GM18526 (cell line): ENCODE measurements around the gene RNFT2.

ENCODE experiments used
- POLR2A ChIP-seq: IDR thresholded peaks from 3 replicates; pipeline ENCODE4 v1.6.1; 2011; ENCODE audit not compliant: insufficient read length; ENCODE audit errors: extremely low read depth

Gene RNFT2, protein sequence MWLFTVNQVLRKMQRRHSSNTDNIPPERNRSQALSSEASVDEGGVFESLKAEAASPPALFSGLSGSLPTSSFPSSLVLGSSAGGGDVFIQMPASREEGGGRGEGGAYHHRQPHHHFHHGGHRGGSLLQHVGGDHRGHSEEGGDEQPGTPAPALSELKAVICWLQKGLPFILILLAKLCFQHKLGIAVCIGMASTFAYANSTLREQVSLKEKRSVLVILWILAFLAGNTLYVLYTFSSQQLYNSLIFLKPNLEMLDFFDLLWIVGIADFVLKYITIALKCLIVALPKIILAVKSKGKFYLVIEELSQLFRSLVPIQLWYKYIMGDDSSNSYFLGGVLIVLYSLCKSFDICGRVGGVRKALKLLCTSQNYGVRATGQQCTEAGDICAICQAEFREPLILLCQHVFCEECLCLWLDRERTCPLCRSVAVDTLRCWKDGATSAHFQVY

GRCh38 chr12:116737774-116738657 is at the start of gene RNFT2, which contains the start of gene SPRING1:
Gene RNFT2, plus strand, starts transcription at chr12:116738315. Its CDS starts 2,183 bp downstream, at chr12:116740498.
Gene SPRING1, minus strand, starts transcription at chr12:116738069. Its CDS starts 169 bp downstream, at chr12:116737900.
- peak; percentile 92 for TF ChIP-seq POLR2A

- TF ChIP-seq POLR2A, result no peak
Measured at GRCh38 chr12:116689521-116689920, 48.6 kb upstream of the RNFT2 start.

DNA sequence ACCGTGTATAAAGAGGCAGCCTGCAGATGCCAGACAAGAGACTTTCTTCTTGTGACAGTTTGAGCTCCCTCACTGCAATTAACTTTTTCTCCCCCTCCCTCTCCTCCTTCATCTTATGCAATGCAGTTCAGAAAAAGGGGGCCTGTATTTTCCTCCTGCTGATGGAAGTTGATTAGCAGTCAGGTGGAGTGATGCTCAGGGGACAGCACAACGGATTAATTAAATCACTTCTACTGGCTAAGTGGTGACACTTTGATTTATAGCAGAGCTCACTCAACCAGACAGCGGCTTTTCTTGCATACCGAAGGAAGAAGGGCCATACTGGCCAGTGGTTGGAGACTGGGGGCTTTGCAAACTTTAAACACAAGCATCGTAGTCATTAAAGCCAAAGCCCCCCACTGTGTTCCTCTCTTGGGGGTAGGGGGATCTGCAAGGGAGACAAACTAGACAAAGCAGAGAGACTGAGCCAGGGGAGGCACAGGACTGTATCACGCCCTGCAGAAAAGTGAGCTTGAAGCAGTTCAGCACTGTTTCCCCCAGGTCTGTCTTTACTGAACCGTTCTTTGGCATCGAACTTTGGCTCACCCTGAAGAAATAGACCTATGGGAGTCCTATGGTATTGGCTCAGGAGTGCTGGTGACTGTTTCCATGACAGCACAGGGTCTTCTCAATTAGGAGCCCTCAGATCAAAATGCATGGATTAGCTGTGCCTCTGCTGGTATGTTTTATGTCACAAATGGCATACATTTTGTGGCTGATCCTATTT is 48.0 kb upstream of the RNFT2 start:
- TF ChIP-seq POLR2A, result no peak

GRCh38 chr12:116691205-116691604 is 46.9 kb upstream of the RNFT2 start:
- TF ChIP-seq POLR2A, result no peak

DNA sequence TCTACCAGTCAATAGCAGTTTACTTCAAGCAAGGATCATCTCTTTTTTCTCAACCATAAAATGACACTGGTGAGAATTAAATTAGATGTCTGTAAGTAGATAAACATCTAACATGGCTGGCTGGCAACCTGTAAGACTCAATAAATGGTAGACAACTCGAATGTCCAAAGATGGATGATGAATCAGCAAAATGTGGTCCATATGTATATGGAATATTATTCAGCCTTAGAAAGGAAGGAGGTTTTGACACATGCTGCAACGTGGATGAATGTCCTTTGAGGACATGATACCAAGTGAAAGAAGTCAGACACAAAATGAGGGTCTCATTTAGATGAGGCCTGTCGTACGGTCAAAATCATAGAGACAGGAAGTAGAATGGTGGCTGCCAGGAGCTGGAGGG is 46.5 kb upstream of the RNFT2 start:
- TF ChIP-seq POLR2A, result no peak

DNA sequence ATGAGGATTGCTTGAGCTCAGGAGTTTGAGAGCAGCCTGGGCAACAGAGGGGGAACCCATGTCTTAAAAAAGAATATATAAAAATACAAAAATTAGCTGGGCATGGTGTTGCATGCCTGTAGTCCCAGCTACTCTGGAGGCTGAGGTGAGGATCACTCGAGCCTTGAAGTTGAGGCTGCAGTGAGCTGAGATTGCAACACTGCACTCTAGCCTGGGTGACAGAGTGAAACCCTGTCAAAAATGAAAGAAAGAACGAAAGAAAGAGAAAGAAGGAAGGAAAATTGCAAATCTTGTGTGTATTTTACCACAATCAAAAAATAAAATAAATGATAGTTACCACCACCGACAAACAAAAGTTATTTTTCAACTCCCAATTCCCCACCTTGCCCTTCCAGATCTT is 45.5 kb upstream of the RNFT2 start:
- TF ChIP-seq POLR2A, result no peak

DNA sequence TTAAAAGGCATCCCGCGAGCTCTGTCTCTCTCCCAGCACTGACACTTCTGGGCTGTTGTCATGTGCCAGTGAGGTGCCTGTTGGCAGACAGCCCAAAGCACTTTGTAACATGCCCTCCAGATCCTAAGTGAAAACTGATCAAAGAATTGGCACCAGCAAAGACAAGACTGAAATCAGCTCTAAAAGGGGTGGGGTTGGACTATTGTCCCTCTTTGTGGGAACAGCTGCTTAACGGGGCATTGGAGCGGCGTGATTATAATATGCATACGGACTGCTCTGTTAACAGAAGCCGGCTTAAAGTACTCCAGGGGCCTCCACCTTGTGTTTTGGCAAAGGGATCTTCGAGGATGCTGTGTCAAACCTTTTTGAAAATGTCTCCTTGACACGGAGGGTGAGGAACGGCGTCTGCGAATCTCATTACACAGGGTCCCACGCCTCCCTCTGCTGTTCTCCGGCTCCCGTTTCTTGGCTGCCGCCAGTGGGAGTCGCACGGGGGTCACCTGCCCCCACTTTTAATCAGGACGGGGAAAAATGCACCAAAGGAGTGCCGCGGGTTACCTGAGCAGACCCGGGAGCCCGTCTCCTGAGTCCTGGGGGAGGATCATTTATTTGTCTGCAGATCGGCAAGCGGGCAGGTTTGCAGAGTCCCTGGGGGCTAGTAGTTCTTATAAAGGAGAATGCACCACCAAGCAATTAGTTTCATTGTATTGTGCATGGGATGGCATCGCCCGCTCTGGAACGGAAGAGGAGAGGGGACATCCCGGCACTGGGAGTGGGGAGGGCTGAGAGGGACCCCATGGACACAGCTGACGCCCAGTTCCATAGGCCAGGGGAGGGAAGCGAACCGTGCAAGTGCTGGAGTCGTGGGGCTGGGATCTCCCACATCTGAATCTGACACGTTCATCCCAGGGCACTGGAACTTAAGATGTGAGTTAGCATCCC is 44.6 kb upstream of the RNFT2 start:
- TF ChIP-seq POLR2A, result no peak

GRCh38 chr12:116694653-116695463 is 43.3 kb upstream of the RNFT2 start:
- TF ChIP-seq POLR2A, result no peak

- no peak for TF ChIP-seq POLR2A
Measured at GRCh38 chr12:116695464-116695725, 42.7 kb upstream of the RNFT2 start.

DNA sequence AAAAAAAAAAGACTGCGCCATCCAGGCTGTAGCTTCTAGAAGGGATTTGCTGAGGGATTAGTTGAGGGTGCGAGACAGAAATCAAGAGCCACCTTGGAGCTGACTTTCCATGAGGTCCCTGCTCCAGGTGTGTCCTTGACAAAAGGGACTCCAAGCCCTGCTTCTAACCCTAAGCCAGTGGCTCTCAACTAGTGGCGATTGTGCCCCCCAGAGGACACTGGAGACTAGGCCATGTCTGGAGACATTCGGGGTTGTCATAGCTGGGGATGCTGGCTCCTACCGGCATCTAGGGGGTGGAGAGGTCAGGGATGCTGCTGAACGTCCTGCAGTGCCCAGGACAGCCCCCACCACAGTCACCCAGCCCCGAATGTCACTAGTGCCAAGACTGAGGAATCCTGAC is 40.8 kb upstream of the RNFT2 start:
- TF ChIP-seq POLR2A, result no peak

GRCh38 chr12:116697716-116698115 is 40.4 kb upstream of the RNFT2 start:
- TF ChIP-seq POLR2A, result no peak

DNA sequence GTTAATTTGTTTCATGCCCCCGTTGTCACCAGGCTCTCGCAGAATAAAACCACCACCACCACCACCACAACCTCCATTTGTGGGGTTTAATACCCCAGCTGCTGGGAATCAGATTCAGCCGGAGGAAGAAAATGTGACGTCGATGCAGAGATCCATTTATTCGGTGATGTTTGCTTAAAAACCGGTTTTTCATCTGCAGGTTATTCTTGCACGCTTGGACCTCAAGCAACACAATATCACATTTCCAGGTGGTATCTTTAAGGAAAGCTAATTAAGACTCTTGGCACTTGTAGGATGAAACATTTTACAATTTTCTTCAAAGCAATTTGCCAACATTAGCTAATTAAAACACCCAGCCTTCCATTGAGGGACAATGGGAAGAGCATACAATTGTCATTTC is 40.0 kb upstream of the RNFT2 start:
- no peak for TF ChIP-seq POLR2A

DNA sequence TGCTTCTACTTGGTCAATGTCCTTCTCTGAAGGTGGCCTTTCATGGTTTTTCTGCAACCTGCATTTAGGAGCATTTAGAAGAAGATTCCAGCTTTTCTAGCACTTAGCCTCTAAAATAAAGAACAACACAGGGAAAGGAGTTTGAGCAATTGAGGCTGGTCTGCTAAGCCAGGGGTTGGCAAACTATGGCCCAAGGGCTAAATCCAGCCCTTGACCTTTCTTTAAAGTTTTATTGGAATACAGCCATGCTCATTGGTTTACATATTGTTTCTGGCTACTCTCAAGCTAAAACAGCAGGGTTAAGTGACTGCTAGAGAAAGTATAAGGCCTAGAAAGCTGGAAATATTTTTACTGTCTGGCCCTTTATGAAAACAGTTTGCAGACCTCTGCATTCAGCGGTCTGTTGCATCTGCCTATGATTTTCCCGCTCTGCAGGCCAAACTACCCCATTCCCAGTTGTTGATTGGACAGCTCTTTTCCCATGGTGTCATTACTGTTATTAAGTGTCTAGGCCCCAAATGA is 39.5 kb upstream of the RNFT2 start:
- no peak for TF ChIP-seq POLR2A
